B cell (primary cell): Measurements from ENCODE around the gene TLX2. TPM values are rescaled to one million over a fixed set of nuclear protein-coding genes. Genes with fewer than 3 reads are reported as not detected.
A peak's percentile ranks its signal among the peaks of the same experiment; 100 is the strongest.

Experiments
- ATAC-seq: fragments of 200-7000 bp; cut with Tn5 transposase; one replicate; pipeline ENCODE4 v1.10.0; 2021; ENCODE audit warnings: low read depth, mild to moderate bottlenecking, moderate number of reproducible peaks, moderate library complexity
- CTCF ChIA-PET: fragments of 350-600 bp; sonication (Branson Sonifier 250); formaldehyde crosslinking; loops from one replicate; lab custom pipeline; 2021; ENCODE audit warnings: antibody characterized with exemption, inconsistent platforms; lab: Charles Lee
- POLR2A ChIA-PET: fragments of 350-600 bp; sonication (Branson Sonifier 250); formaldehyde crosslinking; loops from one replicate; lab custom pipeline; 2021; ENCODE audit warnings: antibody characterized with exemption; lab: Charles Lee
- DNase-seq: peaks from one replicate; pipeline ENCODE4 v3.0.0; 2013
- H2AFZ ChIP-seq: 2 replicates; pipeline ENCODE4 v1.6.1; 2012; ENCODE audit warnings: mild to moderate bottlenecking, low read depth, low read length; ENCODE audit not compliant: insufficient read depth, poor library complexity, severe bottlenecking
- H3K27ac ChIP-seq, 2 donors: 1 replicate in 1 of 2; 2 replicates in 1 of 2; pipeline ENCODE4 v1.5.1; 2012 to 2013; ENCODE audit warnings: low read length in 2 of 2, mild to moderate bottlenecking in 2 of 2, moderate library complexity in 1 of 2
- H3K27me3 ChIP-seq, 4 experiments: fragments of 200-600 bp in 1 of 4; sonication (generic) in 1 of 4; replicated peaks in 1 of 4; 1 replicate in 2 of 4; 2 replicates in 2 of 4; pipeline versions ENCODE4 v1.6.1 to v1.7.0; 2013 to 2016; ENCODE audit warnings: low read length in 3 of 4, mild to moderate bottlenecking in 2 of 4, mixed read lengths in 1 of 4, moderate library complexity in 1 of 4; ENCODE audit not compliant: insufficient read depth in 4 of 4, control insufficient read depth in 3 of 4; ENCODE audit errors: control extremely low read depth in 1 of 4
- H3K36me3 ChIP-seq, 2 experiments: replicated peaks in 1 of 2; 1 replicate in 1 of 2; 2 replicates in 1 of 2; pipeline versions ENCODE4 v1.6.1 to v1.7.1; 2013; ENCODE audit warnings: low read length in 1 of 2; ENCODE audit not compliant: insufficient read depth in 2 of 2, control insufficient read depth in 1 of 2; ENCODE audit errors: control extremely low read depth in 1 of 2, extremely low read depth in 1 of 2
- H3K4me1 ChIP-seq, 2 donors: fragments of 200-600 bp in 1 of 2; sonication (generic) in 1 of 2; 1 replicate in 1 of 2; 2 replicates in 1 of 2; pipeline versions ENCODE4 v1.5.1 to v1.6.1; 2013 to 2017; ENCODE audit warnings: low read length in 2 of 2; ENCODE audit not compliant: control insufficient read depth in 2 of 2, insufficient read depth in 2 of 2
- H3K4me2 ChIP-seq: replicated peaks from 2 replicates; pipeline ENCODE3; 2012; ENCODE audit warnings: mild to moderate bottlenecking, low read depth, low read length; ENCODE audit not compliant: poor library complexity, severe bottlenecking
- H3K4me3 ChIP-seq, 5 experiments: fragments of 200-600 bp in 1 of 5; sonication (generic) in 1 of 5; 1 replicate in 3 of 5; 2 replicates in 2 of 5; pipeline versions ENCODE4 v1.5.1 to v1.7.0; 2011 to 2016; ENCODE audit warnings: low read length in 4 of 5, mild to moderate bottlenecking in 4 of 5, low read depth in 2 of 5, control low read depth in 1 of 5, moderate library complexity in 1 of 5; ENCODE audit not compliant: insufficient read depth in 1 of 5; ENCODE audit errors: control extremely low read depth in 1 of 5, extremely low read depth in 1 of 5
- H3K79me2 ChIP-seq: fragments of 200-600 bp; sonication (generic); one replicate; pipeline ENCODE4 v1.6.0; 2016; ENCODE audit warnings: low read length; ENCODE audit not compliant: control insufficient read depth, insufficient read depth
- H3K9ac ChIP-seq: fragments of 200-600 bp; sonication (generic); 2 replicates; pipeline ENCODE4 v1.6.1; 2017; ENCODE audit warnings: mild to moderate bottlenecking, low read length, moderate library complexity
- H3K9me3 ChIP-seq, 3 donors: one replicate each; pipeline versions ENCODE4 v1.6.1 to v1.7.1; 2013; ENCODE audit warnings: low read length in 2 of 3; ENCODE audit not compliant: control insufficient read depth in 2 of 3, insufficient read depth in 1 of 3; ENCODE audit errors: control extremely low read depth in 1 of 3
- H4K20me1 ChIP-seq: 2 replicates; pipeline ENCODE4 v1.6.0; 2012; ENCODE audit warnings: mild to moderate bottlenecking, low read length; ENCODE audit not compliant: insufficient read depth, control insufficient read depth, poor library complexity, severe bottlenecking
- H3K27ac Mint-ChIP-seq: one replicate; pipeline ENCODE4 v1.8.0; 2021; ENCODE audit warnings: mixed read lengths
- H3K27me3 Mint-ChIP-seq: one replicate; pipeline ENCODE4 v1.8.0; 2021; ENCODE audit warnings: mixed read lengths
- H3K4me1 Mint-ChIP-seq: one replicate; pipeline ENCODE4 v1.8.0; 2021; ENCODE audit warnings: mixed read lengths
- H3K4me3 Mint-ChIP-seq: one replicate; pipeline ENCODE4 v1.8.0; 2021; ENCODE audit warnings: mixed read lengths
- H3K9me3 Mint-ChIP-seq: one replicate; pipeline ENCODE4 v1.8.0; 2022; ENCODE audit warnings: mixed read lengths; ENCODE audit not compliant: insufficient read depth
- CTCF ChIP-seq: fragments of 200-600 bp; IDR thresholded peaks from one replicate; pipeline ENCODE4 v1.8.0; 2022; ENCODE audit warnings: antibody characterized with exemption, mild to moderate bottlenecking
- EZH2 ChIP-seq: IDR thresholded peaks from 2 replicates; pipeline ENCODE4 v1.6.1; 2012; ENCODE audit warnings: borderline replicate concordance, low read depth, mild to moderate bottlenecking, moderate library complexity, low read length; ENCODE audit not compliant: insufficient read depth, poor library complexity, severe bottlenecking
- WGBS: methylation state at CpG from one replicate; pipeline ENCODE4 v1.1.5; 2013; ENCODE audit warnings: missing lambda C conversion rate; ENCODE audit not compliant: insufficient coverage; 5-methylcytosine and 5-hydroxymethylcytosine counted together
- intact Hi-C: fragments of 100-400 bp; cut with micrococcal nuclease; formaldehyde crosslinking; loops from one replicate; pipeline ENCODE4 v1.10.0; 2022
- polyA plus RNA-seq: library from polyadenylated mRNA; depleted of rRNA; stranded (reverse); fragments of >200 nt; gene quantifications from 2 replicates; pipeline ENCODE4 v1.2.3, GENCODE V29; 2012
- total RNA-seq, 2 donors: library from RNA; stranded (reverse); fragments of 120-200 nt in 1 of 2; gene quantifications; 1 replicate in 1 of 2; 2 replicates in 1 of 2; pipeline versions ENCODE4 v1.2.3 to v1.2.4, GENCODE V29; 2013 to 2022

Gene TLX2
- total and polyA plus RNA-seq, 2 donors (not counting 1 experiment from before 2014, with no cell fraction given) = 0.06 TPM; not detected in 1

GRCh38 chr2:74556831-74557370, 42.7 kb downstream of the TLX2 start:
- DNase-seq = no peak
- no peak for ATAC-seq
- Histone ChIP-seq H3K27ac (no peak overlapping the region), H4K20me1 (peaks cover 15% of the 10 kb centered on the region), H3K9me3 (no peaks in the 10 kb centered on the region), H3K36me3 (peaks cover 0 to 15% of the 10 kb centered on the region in 2 experiments), H3K27me3 (peaks cover 0 to 3% (median 0%) of the 10 kb centered on the region in 4 experiments), H3K4me2 (no peak overlapping the region), H3K4me1 (peaks cover 8 to 32% of the 10 kb centered on the region in 2 donors), H3K79me2 (peaks cover 11% of the 10 kb centered on the region), H2AFZ (no peak overlapping the region), H3K4me3 (no peak overlapping the region), H3K9ac (no peak overlapping the region)
- intact Hi-C loops = loop anchor here (10.0 kb wide), 1 partner anchor 162 kb away; no protein-coding TSS in a partner anchor
- no peaks in the 10 kb centered on the region for H3K27me3 Mint-ChIP-seq
- 94% methylated on average over 5 of the region's 6 CpGs for WGBS
- peak overlapping the region; percentile 19 for H3K4me3 Mint-ChIP-seq
- no peaks in the 10 kb centered on the region for H3K9me3 Mint-ChIP-seq
- ChIA-PET CTCF (interaction anchor here (0.7 kb wide), 1 partner anchor 511 kb away, joined by 3 read pairs; no protein-coding TSS in a partner anchor), POLR2A (no interaction called here)
- TF ChIP-seq EZH2 = no peak
- TF ChIP-seq CTCF = no peak
- H3K27ac Mint-ChIP-seq = peak overlapping the region; percentile 61
- peaks cover 20% of the 10 kb centered on the region for H3K4me1 Mint-ChIP-seq
